HG03354 (cell line): ENCODE measurements around the gene RNF31.
A peak's percentile ranks its signal among the peaks of the same experiment; 100 is the strongest.

Experiments
- ATAC-seq: cut with Tn5 transposase; IDR thresholded peaks from one replicate; pipeline ENCODE4 v1.9.1; 2021; ENCODE audit warnings: mild to moderate bottlenecking; ENCODE audit not compliant: unreplicated experiment, poor library complexity, severe bottlenecking

The RNF31 gene

DNA sequence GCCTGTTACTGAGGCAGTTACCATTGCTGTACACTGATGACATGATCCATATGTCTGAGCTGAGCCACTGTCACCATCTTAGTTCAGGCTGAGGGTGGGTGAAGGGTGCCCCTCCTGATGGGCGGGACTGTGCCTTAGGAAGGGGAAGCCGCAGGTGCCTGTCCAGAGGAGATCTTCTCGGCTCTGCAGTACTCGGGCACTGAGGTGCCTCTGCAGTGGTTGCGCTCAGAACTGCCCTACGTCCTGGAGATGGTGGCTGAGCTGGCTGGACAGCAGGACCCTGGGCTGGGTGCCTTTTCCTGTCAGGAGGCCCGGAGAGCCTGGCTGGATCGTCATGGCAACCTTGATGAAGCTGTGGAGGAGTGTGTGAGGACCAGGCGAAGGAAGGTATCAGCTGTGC is 3.7 kb downstream of the RNF31 start:
- ATAC-seq = no peak

- no peak for ATAC-seq
Observed at GRCh38 chr14:24151404-24152080, 4.2 kb downstream of the RNF31 start.

- no peak for ATAC-seq
Observed at GRCh38 chr14:24155100-24155499, 7.8 kb downstream of the RNF31 start.

DNA sequence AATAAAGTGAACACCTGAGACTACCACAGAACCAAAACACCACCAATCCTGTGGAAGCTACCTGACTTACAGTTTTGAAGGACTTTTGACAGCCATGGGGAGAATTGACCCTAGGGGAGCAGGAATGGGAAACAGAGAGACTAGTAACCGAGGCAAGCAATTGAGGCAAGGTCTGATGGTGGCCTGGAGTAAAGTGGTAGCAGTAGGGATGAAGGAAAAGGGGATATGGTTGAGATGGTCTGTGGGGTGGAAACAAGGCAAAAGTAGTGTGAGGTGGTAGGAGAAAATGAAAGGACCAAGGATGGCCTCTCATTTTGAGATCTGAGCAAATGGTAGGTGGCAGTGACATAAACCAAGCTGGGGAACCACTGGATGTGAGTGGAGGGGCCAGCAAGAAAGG is 9.5 kb downstream of the RNF31 start:
- no peak for ATAC-seq

DNA sequence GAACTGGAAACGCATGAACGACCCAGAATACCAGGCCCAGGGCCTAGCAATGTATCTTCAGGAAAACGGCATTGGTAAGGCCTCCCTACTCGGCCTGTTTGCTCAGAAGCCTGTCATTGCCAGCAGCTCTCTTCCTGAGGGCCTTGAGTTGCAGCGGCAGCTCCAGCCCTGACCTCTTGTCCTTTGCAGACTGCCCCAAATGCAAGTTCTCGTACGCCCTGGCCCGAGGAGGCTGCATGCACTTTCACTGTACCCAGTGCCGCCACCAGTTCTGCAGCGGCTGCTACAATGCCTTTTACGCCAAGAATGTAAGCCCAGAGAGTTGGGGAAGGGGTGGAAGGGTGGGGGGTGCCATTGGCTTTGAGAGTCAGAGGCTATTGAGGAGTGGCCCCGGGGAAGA is 10.0 kb downstream of the RNF31 start:
- ATAC-seq = no peak

DNA sequence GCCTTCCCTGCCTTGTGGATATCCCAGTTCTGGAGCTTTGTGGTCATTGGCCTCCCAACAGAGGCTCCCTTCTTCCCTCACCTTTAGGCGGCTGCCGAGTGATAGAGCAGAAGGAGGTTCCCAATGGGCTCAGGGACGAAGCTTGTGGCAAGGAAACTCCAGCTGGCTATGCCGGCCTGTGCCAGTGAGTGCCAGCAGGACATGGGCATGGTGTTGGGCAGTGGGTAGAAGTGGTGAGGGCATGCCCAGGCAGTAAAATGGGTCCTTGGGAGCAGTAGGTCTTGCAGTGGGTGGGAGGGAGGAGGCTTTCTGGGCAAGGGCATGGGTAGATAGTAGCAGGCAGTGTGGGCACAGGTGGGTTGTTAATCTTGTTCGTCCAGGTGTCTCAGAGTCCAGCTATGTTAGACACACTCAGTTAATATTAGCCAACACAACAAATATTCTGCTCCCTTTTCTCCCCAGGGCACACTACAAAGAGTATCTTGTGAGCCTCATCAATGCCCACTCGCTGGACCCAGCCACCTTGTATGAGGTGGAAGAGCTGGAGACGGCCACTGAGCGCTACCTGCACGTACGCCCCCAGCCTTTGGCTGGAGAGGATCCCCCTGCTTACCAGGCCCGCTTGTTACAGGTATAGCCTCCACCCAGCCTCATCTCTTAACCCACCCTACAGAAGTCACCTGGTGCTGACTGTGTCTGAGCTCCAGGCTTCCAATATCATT is 12.6 kb downstream of the RNF31 start:
- ATAC-seq = no peak

GRCh38 chr14:24160499-24160849 is 13.2 kb downstream of the RNF31 start:
- no peak for ATAC-seq

DNA sequence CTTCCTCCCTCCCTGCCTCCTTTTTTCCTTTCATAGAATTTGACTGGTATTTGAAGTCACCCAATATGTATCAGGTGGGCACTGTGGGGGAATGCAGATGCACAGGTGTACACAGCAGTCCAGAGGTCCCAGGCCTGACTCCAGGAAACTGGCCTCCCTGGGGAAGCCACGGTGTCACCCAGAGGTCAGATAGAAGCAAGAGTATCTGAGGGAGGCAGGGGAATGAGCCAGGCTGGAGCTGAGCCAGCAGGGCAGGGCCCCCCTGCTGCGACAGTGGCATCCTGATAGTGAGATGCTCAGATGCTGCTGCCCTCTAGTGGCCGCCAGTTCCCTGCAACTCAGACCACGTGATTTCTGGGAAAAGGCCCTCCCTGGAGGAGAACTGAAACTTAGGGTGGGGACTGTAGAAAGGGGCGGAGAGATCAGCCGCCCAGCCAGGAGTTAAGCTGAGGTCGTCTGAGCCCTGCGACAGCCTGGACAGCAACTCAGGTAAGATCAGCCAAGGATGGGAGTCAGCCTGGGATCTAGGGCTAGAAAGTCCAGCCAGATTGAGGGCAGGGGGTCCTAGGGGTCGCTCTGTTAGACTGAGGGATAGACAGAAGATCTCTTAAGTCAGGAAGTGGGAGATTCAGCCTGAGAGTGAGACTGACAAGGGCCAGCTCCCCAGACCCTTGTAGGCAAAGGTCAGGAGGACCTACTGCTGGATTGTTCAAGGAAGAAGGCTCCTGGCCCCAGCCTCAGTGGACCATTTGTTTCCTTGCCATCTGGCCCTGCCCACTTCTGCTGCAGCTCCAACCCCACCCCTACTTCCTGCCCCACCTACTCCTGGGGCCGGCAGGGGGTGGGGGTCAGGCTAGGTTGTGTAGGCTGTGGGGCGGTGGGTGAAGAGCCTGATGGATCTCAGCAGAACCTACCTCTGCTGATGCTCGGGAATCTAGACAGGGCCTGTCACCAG is 13.8 kb downstream of the RNF31 start, which contains the start of gene IRF9:
TSS of gene IRF9 (plus strand) at position 416 of the 955 bp plus-strand sequence. CDS start 880 bp downstream, outside the sequence.
- peak; percentile 87 for ATAC-seq

DNA sequence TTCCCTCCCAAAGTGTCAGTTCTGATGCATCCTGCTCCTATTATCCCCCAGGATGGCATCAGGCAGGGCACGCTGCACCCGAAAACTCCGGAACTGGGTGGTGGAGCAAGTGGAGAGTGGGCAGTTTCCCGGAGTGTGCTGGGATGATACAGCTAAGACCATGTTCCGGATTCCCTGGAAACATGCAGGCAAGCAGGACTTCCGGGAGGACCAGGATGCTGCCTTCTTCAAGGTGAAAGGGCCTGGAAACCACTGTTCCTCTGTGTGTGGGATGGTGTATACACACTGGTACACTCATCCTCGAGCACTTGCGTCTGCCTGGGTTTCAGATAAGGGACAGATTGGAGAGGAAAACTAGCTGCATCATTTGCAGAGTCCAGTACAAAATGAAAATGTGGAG is 14.8 kb downstream of the RNF31 start:
- no peak for ATAC-seq

DNA sequence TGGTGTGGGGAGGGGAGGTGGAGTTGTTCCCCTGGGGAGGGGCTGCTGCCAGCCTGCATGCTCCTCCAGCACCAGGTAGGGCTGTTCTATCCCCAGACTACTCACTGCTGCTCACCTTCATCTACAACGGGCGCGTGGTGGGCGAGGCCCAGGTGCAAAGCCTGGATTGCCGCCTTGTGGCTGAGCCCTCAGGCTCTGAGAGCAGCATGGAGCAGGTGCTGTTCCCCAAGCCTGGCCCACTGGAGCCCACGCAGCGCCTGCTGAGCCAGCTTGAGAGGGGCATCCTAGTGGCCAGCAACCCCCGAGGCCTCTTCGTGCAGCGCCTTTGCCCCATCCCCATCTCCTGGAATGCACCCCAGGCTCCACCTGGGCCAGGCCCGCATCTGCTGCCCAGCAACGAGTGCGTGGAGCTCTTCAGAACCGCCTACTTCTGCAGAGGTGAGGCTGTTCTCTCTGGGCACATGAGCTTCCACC is 17.3 kb downstream of the RNF31 start:
- no peak for ATAC-seq

GRCh38 chr14:24165785-24166184 is 18.5 kb downstream of the RNF31 start:
- no peak for ATAC-seq

DNA sequence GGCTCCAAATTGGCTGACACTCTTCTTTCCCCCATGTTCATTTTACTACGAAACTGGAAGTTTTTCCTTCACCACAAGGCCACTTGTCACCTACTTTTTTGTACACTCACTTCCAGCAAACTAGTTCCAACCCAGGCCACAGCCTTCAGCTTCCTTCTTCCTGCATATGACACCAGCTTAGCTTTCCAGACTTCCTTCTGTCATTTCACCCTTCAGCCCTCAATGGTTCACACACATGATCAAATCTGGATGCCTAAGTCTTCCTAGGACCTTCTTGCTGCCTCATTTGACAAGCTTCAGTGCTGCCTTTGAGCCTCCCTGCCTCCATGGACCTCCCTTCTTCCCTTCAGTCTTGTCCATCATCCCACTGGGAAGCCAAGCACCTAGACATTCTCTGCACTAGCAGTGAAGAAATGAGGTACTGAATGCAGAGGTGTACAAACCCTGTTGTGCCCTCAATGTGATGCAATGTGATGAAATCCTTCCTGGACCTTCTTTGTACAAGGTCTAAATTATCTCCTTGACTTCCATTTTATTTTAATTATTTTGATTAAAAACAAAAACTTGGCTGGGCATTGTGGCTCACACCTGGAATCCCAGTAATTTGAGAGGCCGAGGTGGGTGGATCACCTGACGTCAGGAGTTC is 20.3 kb downstream of the RNF31 start:
- no peak for ATAC-seq

- ATAC-seq = peak; percentile 88
Observed at GRCh38 chr14:24171422-24172260, 24.3 kb downstream of the RNF31 start, which contains the start of gene REC8. REC8 (plus strand) TSS chr14:24172080; CDS start chr14:24172553, 473 bp downstream.

GRCh38 chr14:24172261-24172860 is 25.1 kb downstream of the RNF31 start:
- ATAC-seq = no peak

DNA sequence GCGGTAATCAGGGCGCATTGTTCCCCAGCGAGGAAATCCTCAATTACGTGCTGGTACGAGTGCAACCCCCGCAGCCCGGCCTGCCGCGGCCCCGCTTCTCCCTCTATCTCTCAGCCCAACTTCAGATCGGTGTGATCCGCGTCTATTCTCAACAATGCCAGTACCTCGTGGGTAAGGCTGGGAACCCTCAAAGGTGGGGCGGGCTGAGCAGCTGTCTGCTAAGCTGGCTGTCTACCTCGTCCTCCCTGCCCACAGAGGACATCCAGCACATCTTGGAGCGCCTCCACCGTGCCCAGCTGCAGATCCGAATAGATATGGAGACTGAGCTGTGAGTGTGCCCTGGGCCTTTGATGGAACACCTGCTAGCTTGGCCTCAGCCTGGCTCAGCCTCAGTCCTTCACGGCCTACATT is 25.6 kb downstream of the RNF31 start:
- ATAC-seq = no peak

GRCh38 chr14:24176599-24176998 is 29.3 kb downstream of the RNF31 start:
- no peak for ATAC-seq

DNA sequence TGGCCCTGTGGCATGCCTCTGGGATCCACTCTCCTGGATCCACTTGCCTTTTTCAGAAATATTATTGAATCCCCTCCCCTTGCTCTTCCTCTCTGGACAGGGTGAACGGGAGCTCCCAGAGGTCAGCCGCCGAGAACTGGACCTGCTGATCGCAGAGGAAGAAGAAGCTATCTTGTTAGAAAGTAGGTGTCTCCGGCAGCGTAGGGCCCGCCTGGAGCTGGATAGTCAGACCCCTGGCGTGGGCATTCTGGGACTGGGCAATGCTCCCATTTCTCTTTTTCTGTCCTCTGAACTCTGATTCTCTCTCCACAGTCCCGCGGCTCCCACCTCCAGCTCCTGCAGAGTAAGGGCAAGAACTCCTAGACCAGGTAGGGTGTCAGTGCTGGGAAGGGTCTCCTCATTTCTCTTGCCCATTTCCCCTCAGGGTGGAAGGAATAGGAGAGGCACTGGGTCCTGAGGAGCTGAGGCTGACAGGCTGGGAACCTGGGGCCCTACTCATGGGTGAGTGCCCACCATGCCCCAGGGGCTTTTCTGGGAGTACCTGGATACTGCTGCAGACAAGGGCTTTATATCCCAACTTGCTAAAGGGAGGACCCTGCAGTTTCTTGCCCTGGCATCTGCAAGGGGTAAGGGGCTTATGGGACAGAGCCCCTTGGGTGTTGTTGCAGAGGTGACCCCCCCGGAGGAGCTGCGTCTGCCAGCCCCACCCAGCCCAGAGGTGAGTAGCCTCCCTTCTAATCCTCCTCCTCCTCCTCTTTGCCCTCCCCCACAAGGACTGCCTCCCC is 29.9 kb downstream of the RNF31 start:
- no peak for ATAC-seq

GRCh38 chr14:24177891-24178290 is 30.6 kb downstream of the RNF31 start:
- no peak for ATAC-seq
